GM12878 (cell line): ENCODE data around the gene PPFIA4. TPM values are rescaled to one million over a fixed set of nuclear protein-coding genes. Genes with fewer than 3 reads are reported as not detected.

Source experiments
- ATAC-seq: fragments of 200-7000 bp; cut with Tn5 transposase; 3 replicates; pipeline ENCODE4 v1.9.1; 2020; ENCODE audit warnings: mild to moderate bottlenecking, moderate library complexity
- BruUV-seq: library from RNA; stranded (reverse); fragments of 400-500 nt; replicated peaks from 2 replicates; lab custom pipeline; 2021; lab: Mats Ljungman, UMichigan
- CTCF ChIA-PET: fragments of 300-600 bp; sonication (Branson Sonifier 250); formaldehyde crosslinking; extraction: SDS; loops from one replicate; lab custom pipeline; 2021; ENCODE audit warnings: inconsistent platforms; lab: Yijun Ruan, JAX
- POLR2A ChIA-PET: fragments of 350-600 bp; formaldehyde crosslinking; extraction: SDS; loops from one replicate; lab custom pipeline; 2021; ENCODE audit warnings: inconsistent platforms; lab: Charles Lee
- RAD21 ChIA-PET: fragments of 300-600 bp; sonication (Branson Sonifier 250); formaldehyde crosslinking; loops from one replicate; lab custom pipeline; 2023; ENCODE audit warnings: antibody characterized with exemption; ENCODE audit not compliant: unreplicated experiment; lab: Charles Lee
- SMC1A ChIA-PET: fragments of 300-600 bp; sonication (Branson Sonifier 250); formaldehyde crosslinking; loops from one replicate; lab custom pipeline; 2023; ENCODE audit not compliant: unreplicated experiment, uncharacterized antibody; lab: Charles Lee
- DNase-seq: peaks from one replicate; pipeline ENCODE4 v3.0.0-alpha.2; 2011; ENCODE audit warnings: low read depth, low spot score
- FAIRE-seq: peaks from 3 replicates; lab custom pipeline; 2011; peaks lifted over from hg19 to GRCh38; lab: Jason Lieb, UNC
- H2AFZ ChIP-seq: 2 replicates; pipeline ENCODE4 v1.6.0; 2011; ENCODE audit warnings: low read depth, low read length, control low read depth; ENCODE audit not compliant: control insufficient read depth
- H3K27ac ChIP-seq: 2 replicates; pipeline ENCODE4 v1.5.1; 2011; ENCODE audit warnings: control low read depth; ENCODE audit not compliant: control insufficient read depth, insufficient read depth
- H3K27me3 ChIP-seq, 2 experiments: replicated peaks in 1 of 2; 2 replicates each; pipeline versions ENCODE4 v1.6.0 to v1.6.1; 2011; ENCODE audit warnings: low read length in 1 of 2; ENCODE audit not compliant: control insufficient read depth in 2 of 2, insufficient read depth in 2 of 2
- H3K36me3 ChIP-seq, 2 experiments: 2 replicates each; pipeline ENCODE4 v1.5.1; 2011; ENCODE audit warnings: low read length in 1 of 2; ENCODE audit not compliant: control insufficient read depth in 2 of 2, insufficient read depth in 2 of 2
- H3K4me1 ChIP-seq: 2 replicates; pipeline ENCODE4 v1.6.1; 2011; ENCODE audit warnings: mild to moderate bottlenecking, low read length, moderate library complexity, mixed read lengths; ENCODE audit not compliant: control insufficient read depth, insufficient read depth
- H3K4me2 ChIP-seq: 2 replicates; pipeline ENCODE4 v1.6.0; 2011; ENCODE audit warnings: control low read depth; ENCODE audit not compliant: control insufficient read depth, insufficient read depth
- H3K4me3 ChIP-seq: fragments of 200-600 bp; sonication (generic); 2 replicates; pipeline ENCODE4 v1.5.1; 2016
- H3K79me2 ChIP-seq: 2 replicates; pipeline ENCODE4 v1.6.0; 2011; ENCODE audit warnings: low read length; ENCODE audit not compliant: control insufficient read depth, insufficient read depth
- H3K9ac ChIP-seq: 2 replicates; pipeline ENCODE4 v1.8.0; 2011; ENCODE audit warnings: low read length, control low read depth, mixed read lengths; ENCODE audit not compliant: control insufficient read depth, insufficient read depth
- H3K9me3 ChIP-seq: replicated peaks from 3 replicates; pipeline ENCODE4 v1.5.1; 2011; ENCODE audit warnings: mild to moderate bottlenecking, low read length; ENCODE audit not compliant: control insufficient read depth, insufficient read depth
- H4K20me1 ChIP-seq: 2 replicates; pipeline ENCODE4 v1.6.0; 2011; ENCODE audit not compliant: control insufficient read depth, insufficient read depth
- BRCA1 ChIP-seq: IDR thresholded peaks from 2 replicates; pipeline ENCODE4 v1.6.1; 2011; ENCODE audit warnings: low read depth, low read length, improper control_type of control experiment
- CBX3 ChIP-seq: fragments of 200-600 bp; sonication (generic); IDR thresholded peaks from 2 replicates; pipeline ENCODE4 v1.6.1; 2016; ENCODE audit warnings: low read depth, borderline replicate concordance
- IRF3 ChIP-seq: fragments of 450-650 bp; IDR thresholded peaks from 2 replicates; pipeline ENCODE4 v1.6.1; 2014; ENCODE audit warnings: mild to moderate bottlenecking
- NFXL1 ChIP-seq: fragments of 450-650 bp; IDR thresholded peaks from 2 replicates; pipeline ENCODE4 v1.6.1; 2017; ENCODE audit warnings: antibody characterized with exemption, mild to moderate bottlenecking, borderline replicate concordance
- RAD21 ChIP-seq: IDR thresholded peaks from 2 replicates; pipeline ENCODE4 v1.6.1; 2011; ENCODE audit warnings: mild to moderate bottlenecking, low read depth, low read length, moderate library complexity; ENCODE audit not compliant: insufficient read depth
- SMARCA5 ChIP-seq: fragments of 450-650 bp; IDR thresholded peaks from 2 replicates; pipeline ENCODE4 v1.6.1; 2017; ENCODE audit warnings: mild to moderate bottlenecking
- SREBF1 ChIP-seq: IDR thresholded peaks from 2 replicates; pipeline ENCODE4 v1.6.1; 2012; ENCODE audit warnings: mild to moderate bottlenecking, low read length
- SUZ12 ChIP-seq: fragments of 200-600 bp; sonication (generic); IDR thresholded peaks from one replicate; pipeline ENCODE4 v1.6.1; 2018; ENCODE audit warnings: antibody characterized with exemption, mild to moderate bottlenecking; ENCODE audit not compliant: unreplicated experiment
- TAF1 ChIP-seq: IDR thresholded peaks from 2 replicates; pipeline ENCODE4 v1.6.1; 2011; ENCODE audit warnings: mild to moderate bottlenecking, low read depth, low read length, borderline replicate concordance
- WGBS: methylation state at CpG from one replicate; pipeline ENCODE4 v1.1.6; 2016; ENCODE audit warnings: low lambda C conversion rate; ENCODE audit not compliant: insufficient replicate concordance, insufficient coverage; ENCODE audit errors: missing lambda C conversion rate; 5-methylcytosine and 5-hydroxymethylcytosine counted together
- in situ Hi-C: fragments of 300-500 bp; cut with MboI; formaldehyde crosslinking; loops from 9 replicates; pipeline ENCODE4 v1.14.3; 2018; ENCODE audit warnings: mixed read lengths
- intact Hi-C: fragments of 100-400 bp; cut with micrococcal nuclease; formaldehyde crosslinking; loops from one replicate; pipeline ENCODE4 v1.14.2; 2022; ENCODE audit not compliant: unreplicated experiment
- polyA plus RNA-seq, 11 experiments: library from polyadenylated mRNA; depleted of rRNA in 4 of 11; unstranded in 6 of 11; stranded (reverse) in 5 of 11; fragments of >200 nt; fragmentation: Nextera tagmentation in 4 of 11; fragmentation: Illumina TruSeq in 1 of 11; extraction: Ambion mirVana in 4 of 11; extraction: Trizol in 1 of 11; gene quantifications; 1 replicate in 1 of 11; 2 replicates in 10 of 11; pipeline versions ENCODE4 v1.2.1 to v1.2.3, GENCODE V29; 2011 to 2016; ENCODE audit warnings: inconsistent platforms in 2 of 11, missing spikeins in 2 of 11, low read depth in 1 of 11
- total RNA-seq, 4 experiments: library from RNA; depleted of rRNA in 3 of 4; stranded (reverse); fragments of >200 nt in 3 of 4; fragmentation: Illumina TruSeq in 1 of 4; extraction: Trizol in 1 of 4; gene quantifications; 2 replicates each; pipeline versions ENCODE4 v1.2.1 to v1.2.3, GENCODE V29; 2013 to 2021

The PPFIA4 gene
- total and polyA plus RNA-seq, 10 of the 15 experiments (the other 5 are each of a cell fraction or from before 2014, with no cell fraction given), result 0.02 to 19.7 (median 0.34) TPM; not detected in 1

GRCh38 chr1:203011582-203011981 is 14.7 kb upstream of the PPFIA4 start:
- TF ChIP-seq SREBF1 (no peak), SUZ12 (no peak), SMARCA5 (no peak), TAF1 (no peak), CBX3 (no peak), NFXL1 (no peak), RAD21 (no peak), IRF3 (no peak), BRCA1 (no peak)
- FAIRE-seq, result no peak
- SMC1A ChIA-PET, result no interaction called here
- in situ Hi-C loops (no loop called here), intact Hi-C loops (no loop called here)
- no peak overlapping the region for H3K4me3 ChIP-seq
- no peaks in the 10 kb centered on the region for H3K9me3 ChIP-seq
- DNase-seq, result no peak
- H3K27ac ChIP-seq, result no peak overlapping the region
- 95% methylated on average over 5 of the region's 5 CpGs for WGBS
- no peaks in the 10 kb centered on the region for H3K27me3 ChIP-seq
- H2AFZ ChIP-seq, result no peak overlapping the region
- no peak for ATAC-seq
- no peak overlapping the region for H3K4me2 ChIP-seq
- RAD21 ChIA-PET, result no interaction called here
- POLR2A ChIA-PET, result interaction anchor here (0.6 kb wide), 1 partner anchor 9 kb away, joined by 3 read pairs; no protein-coding TSS in a partner anchor
- no TSS peak for BruUV-seq
- H3K9ac ChIP-seq, result no peak overlapping the region
- H3K79me2 ChIP-seq, result peaks cover 33% of the 10 kb centered on the region
- CTCF ChIA-PET, result no interaction called here
- no peaks in the 10 kb centered on the region for H3K4me1 ChIP-seq
- H4K20me1 ChIP-seq, result no peaks in the 10 kb centered on the region
- peaks cover 4 to 29% of the 10 kb centered on the region in 2 experiments; a peak in 3 of 4 replicates for H3K36me3 ChIP-seq
